Glutamatergic neuron (in vitro differentiated cells): ENCODE results near the gene TMEM119. TPM values are rescaled to one million over a fixed set of nuclear protein-coding genes. Genes with fewer than 3 reads are reported as not detected.

ENCODE experiments used
- DNase-seq: peaks from one replicate; pipeline ENCODE4 v3.0.0; 2022
- H3K27ac Mint-ChIP-seq: one replicate; pipeline ENCODE4 v1.8.0; 2020; ENCODE audit warnings: mild to moderate bottlenecking, mixed read lengths, inconsistent platforms; ENCODE audit not compliant: unreplicated experiment
- H3K27me3 Mint-ChIP-seq: one replicate; pipeline ENCODE4 v1.8.0; 2020; ENCODE audit warnings: mild to moderate bottlenecking, moderate library complexity, mixed read lengths, inconsistent platforms; ENCODE audit not compliant: unreplicated experiment
- H3K36me3 Mint-ChIP-seq: one replicate; pipeline ENCODE4 v1.8.0; 2020; ENCODE audit warnings: mild to moderate bottlenecking, mixed read lengths, inconsistent platforms; ENCODE audit not compliant: unreplicated experiment
- H3K4me1 Mint-ChIP-seq: one replicate; pipeline ENCODE4 v1.8.0; 2020; ENCODE audit warnings: mild to moderate bottlenecking, low read depth, mixed read lengths, inconsistent platforms; ENCODE audit not compliant: unreplicated experiment
- H3K4me3 Mint-ChIP-seq: one replicate; pipeline ENCODE4 v1.8.0; 2020; ENCODE audit warnings: mild to moderate bottlenecking, mixed read lengths, inconsistent platforms; ENCODE audit not compliant: unreplicated experiment
- H3K9me3 Mint-ChIP-seq: one replicate; pipeline ENCODE4 v1.8.0; 2020; ENCODE audit warnings: mild to moderate bottlenecking, moderate library complexity, mixed read lengths, inconsistent platforms; ENCODE audit not compliant: unreplicated experiment
- CTCF ChIP-seq: fragments of 200-600 bp; sonication (generic); IDR thresholded peaks from one replicate; pipeline ENCODE4 v1.5.0; 2021; ENCODE audit not compliant: partially characterized antibody, unreplicated experiment
- total RNA-seq: library from RNA; stranded (reverse); fragmentation: NEBNext Ultra II Directional; extraction: Animal tissue kit (Norgen Biotek cat#: 25700); gene quantifications from one replicate; pipeline ENCODE4 v1.2.1, GENCODE V29; 2021; ENCODE audit not compliant: unreplicated experiment

Gene TMEM119
- total RNA-seq, 1 donor from 2014 or later: 0.15 TPM

- Mint-ChIP-seq H3K27me3 (peaks cover 4% of the 10 kb centered on the region), H3K27ac (no peak overlapping the region), H3K4me3 (no peak overlapping the region), H3K9me3 (peaks cover 5% of the 10 kb centered on the region), H3K4me1 (peaks cover 1% of the 10 kb centered on the region), H3K36me3 (no peaks in the 10 kb centered on the region)
- no peak for DNase-seq
- no peak for TF ChIP-seq CTCF
Observed at GRCh38 chr12:108609537-108610335, 11.9 kb upstream of the TMEM119 start.

- DNase-seq: no peak
- Mint-ChIP-seq H3K9me3 (peaks cover 5% of the 10 kb centered on the region), H3K27ac (no peak overlapping the region), H3K4me1 (peaks cover 1% of the 10 kb centered on the region), H3K36me3 (no peaks in the 10 kb centered on the region), H3K27me3 (peaks cover 4% of the 10 kb centered on the region), H3K4me3 (no peak overlapping the region)
- no peak for TF ChIP-seq CTCF
Observed at GRCh38 chr12:108608616-108609015, 10.7 kb upstream of the TMEM119 start.

GRCh38 chr12:108607981-108608600, 10.2 kb upstream of the TMEM119 start:
- no peak overlapping the region for H3K27ac Mint-ChIP-seq

GRCh38 chr12:108606492-108606891, 8.6 kb upstream of the TMEM119 start:
- no peak overlapping the region for H3K4me3 Mint-ChIP-seq
- no peak for TF ChIP-seq CTCF
- peaks cover 3% of the 10 kb centered on the region for H3K9me3 Mint-ChIP-seq
- DNase-seq: peak; percentile 38
- H3K27me3 Mint-ChIP-seq: peaks cover 2% of the 10 kb centered on the region
- no peak overlapping the region for H3K27ac Mint-ChIP-seq
- H3K4me1 Mint-ChIP-seq: peaks cover 1% of the 10 kb centered on the region
- no peaks in the 10 kb centered on the region for H3K36me3 Mint-ChIP-seq

More at GRCh38 chr12:108607981-108608600, 10.2 kb upstream of the TMEM119 start:
- no peak for DNase-seq
- TF ChIP-seq CTCF: no peak
- Mint-ChIP-seq H3K36me3 (no peaks in the 10 kb centered on the region), H3K4me1 (peaks cover 1% of the 10 kb centered on the region), H3K27me3 (peaks cover 2% of the 10 kb centered on the region), H3K9me3 (peaks cover 3% of the 10 kb centered on the region), H3K4me3 (no peak overlapping the region)
